ENCODE measurements around the gene LASP1NB.

Gene LASP1NB

DNA sequence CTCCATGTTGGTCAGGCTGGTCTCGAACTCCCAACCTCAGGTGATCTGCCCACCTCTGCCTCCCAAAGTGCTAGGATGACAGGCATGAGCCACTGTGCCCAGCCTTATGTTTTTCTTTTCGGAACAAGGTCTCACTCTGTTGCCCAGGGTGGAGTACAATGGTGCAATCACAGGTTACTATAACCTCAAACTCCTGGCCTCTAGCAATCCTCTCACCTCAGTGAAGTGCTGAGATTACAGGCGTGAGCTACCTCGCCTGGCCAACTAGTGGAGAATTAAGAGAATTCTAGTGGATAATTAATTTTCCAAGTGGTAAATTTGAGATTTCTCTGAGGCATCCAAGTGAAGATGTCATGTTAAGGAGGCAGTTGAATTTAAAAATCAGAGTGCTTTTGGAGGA, 44.7 kb downstream of the LASP1NB start:
- no peak for DNase-seq

DNA sequence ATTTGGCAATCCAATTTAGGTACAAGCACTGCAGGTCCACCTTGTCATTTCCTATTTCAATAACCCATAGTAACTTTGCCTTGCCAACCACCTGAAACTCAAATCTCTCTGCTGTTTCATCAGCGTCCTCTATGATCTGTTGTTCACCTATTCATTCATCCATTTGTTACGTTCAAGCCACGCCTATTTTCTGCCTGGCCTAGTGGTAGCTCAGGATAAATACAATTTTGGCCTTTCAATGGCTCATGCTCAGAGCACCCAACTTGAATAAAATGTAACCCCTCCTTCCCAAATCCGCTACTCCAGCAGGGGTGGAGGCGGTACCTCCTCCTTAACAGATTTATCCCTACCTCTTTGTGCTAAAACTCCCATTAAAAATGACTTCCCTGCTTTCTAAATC, 45.4 kb downstream of the LASP1NB start:
- no peak for DNase-seq

DNA sequence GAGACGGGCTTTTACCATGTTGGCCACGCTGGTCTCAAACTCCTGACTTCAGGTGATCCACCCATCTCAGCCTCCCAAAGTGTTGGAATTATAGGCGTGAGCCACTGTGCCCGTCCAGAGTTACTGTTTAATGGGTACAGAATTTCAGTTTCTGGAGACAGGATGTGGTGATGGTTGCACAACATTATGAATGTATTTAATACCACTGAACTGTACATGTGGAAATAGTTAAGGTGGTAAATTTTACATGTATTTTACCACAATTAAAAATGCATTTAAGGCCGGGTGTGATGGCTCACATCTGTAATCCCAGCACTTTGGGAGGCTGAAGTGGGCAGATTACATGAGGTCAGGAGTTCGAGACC, 50.8 kb downstream of the LASP1NB start:
- peak; percentile 20 for DNase-seq

DNA sequence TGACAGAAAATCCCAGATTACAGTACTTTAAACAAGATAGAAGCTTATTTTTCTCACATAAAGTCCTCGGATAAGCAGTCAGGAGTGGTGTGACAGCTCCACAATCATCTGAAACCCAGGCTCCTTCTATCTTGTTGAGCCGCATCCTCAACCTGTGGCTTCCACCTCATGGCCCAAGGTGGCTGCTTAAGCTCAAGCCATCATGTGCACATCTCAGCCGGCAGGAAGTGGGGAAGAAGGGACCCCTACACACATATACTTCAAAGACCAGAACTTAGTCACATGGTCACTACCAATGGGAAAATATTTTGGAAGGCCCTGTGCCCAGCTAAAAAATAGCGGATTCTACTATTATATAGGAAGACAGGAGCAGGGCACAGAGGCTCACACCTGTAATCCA, 52.8 kb downstream of the LASP1NB start:
- no peak for DNase-seq

Measured in CD4-positive, alpha-beta T cell treated with Interleukin-12 subunit alpha and Interleukin-12 subunit beta, for 1 hour (primary cell).